ENCODE data around the gene MUL1.

Gene MUL1

GRCh38 chr1:20511518-20512428 lies 3.8 kb upstream of the MUL1 start:
- peak; percentile 8 for DNase-seq (ENCODE audit: low read depth)
- no peak overlapping the region for H3K4me3 ChIP-seq (ENCODE audit: low read depth, low read length)

GRCh38 chr1:20508411-20508771 lies 440 bp upstream of the MUL1 start:
- no peak for DNase-seq (ENCODE audit: low read depth)
- peak overlapping the region; percentile 84 for H3K4me3 ChIP-seq (ENCODE audit: low read depth, low read length)
- no peak for TF ChIP-seq CTCF (IDR thresholded peaks at IDR 0.05; ENCODE audit: insufficient read depth, low read depth, low read length, missing control alignments)

More at GRCh38 chr1:20511518-20512428, 3.8 kb upstream of the MUL1 start:
- TF ChIP-seq CTCF (IDR thresholded peaks at IDR 0.05; ENCODE audit: insufficient read depth, low read depth, low read length, missing control alignments) = no peak

GRCh38 chr1:20507248-20507563 lies 745 bp downstream of the MUL1 start:
- peak overlapping the region; percentile 84 for H3K4me3 ChIP-seq (ENCODE audit: low read depth, low read length)
- no peak for DNase-seq (ENCODE audit: low read depth)
- TF ChIP-seq CTCF (IDR thresholded peaks at IDR 0.05; ENCODE audit: insufficient read depth, low read depth, low read length, missing control alignments) = no peak

GRCh38 chr1:20505488-20505887 lies 2.5 kb downstream of the MUL1 start:
- H3K4me3 ChIP-seq (ENCODE audit: low read depth, low read length) = no peak overlapping the region
- no peak for TF ChIP-seq CTCF (IDR thresholded peaks at IDR 0.05; ENCODE audit: insufficient read depth, low read depth, low read length, missing control alignments)
- no peak for DNase-seq (ENCODE audit: low read depth)

GRCh38 chr1:20500716-20501115 lies 7.2 kb downstream of the MUL1 start:
- TF ChIP-seq CTCF (IDR thresholded peaks at IDR 0.05; ENCODE audit: insufficient read depth, low read depth, low read length, missing control alignments) = no peak
- DNase-seq (ENCODE audit: low read depth) = no peak
- no peak overlapping the region for H3K4me3 ChIP-seq (ENCODE audit: low read depth, low read length)

GRCh38 chr1:20499718-20500117 lies 8.2 kb downstream of the MUL1 start:
- TF ChIP-seq CTCF (IDR thresholded peaks at IDR 0.05; ENCODE audit: insufficient read depth, low read depth, low read length, missing control alignments) = no peak
- no peak for DNase-seq (ENCODE audit: low read depth)
- no peak overlapping the region for H3K4me3 ChIP-seq (ENCODE audit: low read depth, low read length)

- DNase-seq (ENCODE audit: low read depth) = no peak
- TF ChIP-seq CTCF (IDR thresholded peaks at IDR 0.05; ENCODE audit: insufficient read depth, low read depth, low read length, missing control alignments) = no peak
- no peak overlapping the region for H3K4me3 ChIP-seq (ENCODE audit: low read depth, low read length)
Measured at GRCh38 chr1:20499105-20499504, 8.8 kb downstream of the MUL1 start.
